Stimulated activated CD8-positive, alpha-beta memory T cell treated with anti-CD3 and anti-CD28 coated beads, Interleukin-15, amount 100 ng/mL, for 1 hour (primary cell): ENCODE results near the gene SDK1.

ENCODE experiments used
- DNase-seq: peaks from one replicate; pipeline ENCODE4 v3.0.0-alpha.2; 2020; ENCODE audit warnings: low read depth

Gene SDK1

DNA sequence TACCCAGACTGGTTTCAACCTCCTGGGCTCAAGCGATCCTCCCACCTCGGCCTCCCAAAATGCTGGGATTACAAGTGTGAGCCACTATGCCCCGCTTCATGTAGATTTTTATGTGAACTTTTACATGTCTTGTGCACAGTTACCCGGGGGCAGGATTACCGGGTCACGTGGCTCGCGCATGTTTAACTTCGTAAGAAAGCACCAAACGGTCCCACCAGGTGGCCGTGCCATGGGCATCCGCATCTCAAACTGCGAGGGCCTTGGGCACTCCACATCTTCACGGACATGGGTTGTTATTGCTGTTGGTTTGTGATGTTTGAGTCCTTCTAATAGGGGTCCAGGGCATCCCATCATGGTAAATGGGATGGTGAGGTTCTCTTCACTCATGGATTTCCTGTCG lies 744.4 kb downstream of the SDK1 start:
- no peak for DNase-seq

DNA sequence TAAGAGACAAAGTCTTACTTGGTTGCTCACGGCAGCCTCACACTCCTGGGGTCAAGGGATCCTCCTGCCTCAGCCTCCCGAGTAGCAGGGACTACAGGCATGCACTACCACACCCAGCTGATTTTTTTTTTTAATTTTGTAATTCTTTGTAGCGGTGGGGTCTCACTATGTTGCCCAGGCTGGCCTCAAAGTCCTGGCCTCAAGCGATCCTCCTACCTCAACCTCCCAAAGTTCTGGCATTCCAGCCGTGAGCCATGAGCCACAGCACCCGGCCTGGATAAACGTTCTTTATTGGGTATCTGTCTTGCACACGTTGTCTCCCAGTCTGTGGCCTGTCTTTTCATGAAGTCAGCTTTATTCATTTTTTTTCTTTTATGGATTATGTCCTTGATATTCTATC lies 744.9 kb downstream of the SDK1 start:
- DNase-seq, result no peak

DNA sequence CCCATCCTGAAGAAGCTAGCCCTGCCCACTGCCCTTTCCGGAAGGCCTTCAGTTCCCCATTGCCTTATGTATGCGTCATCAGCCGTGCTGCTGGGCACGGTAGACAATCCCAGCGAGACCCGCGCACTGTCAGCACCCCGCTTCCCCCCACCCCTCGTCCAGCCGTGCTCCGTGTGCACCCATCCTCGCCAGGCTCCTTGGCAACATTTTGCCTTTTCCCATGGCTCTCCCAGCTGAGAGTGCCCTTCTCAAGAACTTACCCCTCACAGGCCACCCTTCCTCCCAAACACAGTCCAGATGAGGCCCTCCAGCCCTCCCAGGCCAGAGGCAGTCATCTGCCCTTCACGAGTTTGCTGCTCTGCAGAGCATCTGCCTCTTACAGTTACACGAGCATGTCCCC lies 747.3 kb downstream of the SDK1 start:
- no peak for DNase-seq

DNA sequence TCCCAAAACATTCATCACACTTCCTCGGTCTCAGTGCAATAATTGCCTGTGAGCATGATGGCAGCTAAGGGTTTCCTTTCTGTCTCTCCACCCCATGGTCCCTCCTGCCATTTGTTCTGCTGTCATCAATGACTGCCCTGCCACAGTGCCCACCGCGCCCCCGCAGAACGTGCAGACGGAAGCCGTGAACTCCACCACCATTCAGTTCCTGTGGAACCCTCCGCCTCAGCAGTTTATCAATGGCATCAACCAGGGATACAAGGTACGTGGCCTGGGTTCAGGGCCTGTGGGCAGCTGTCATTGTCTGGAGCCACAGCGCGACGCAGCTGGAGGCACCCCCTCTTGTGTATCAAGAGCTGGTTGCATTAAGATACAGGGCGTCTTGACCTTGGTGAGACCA lies 748.1 kb downstream of the SDK1 start:
- no peak for DNase-seq

DNA sequence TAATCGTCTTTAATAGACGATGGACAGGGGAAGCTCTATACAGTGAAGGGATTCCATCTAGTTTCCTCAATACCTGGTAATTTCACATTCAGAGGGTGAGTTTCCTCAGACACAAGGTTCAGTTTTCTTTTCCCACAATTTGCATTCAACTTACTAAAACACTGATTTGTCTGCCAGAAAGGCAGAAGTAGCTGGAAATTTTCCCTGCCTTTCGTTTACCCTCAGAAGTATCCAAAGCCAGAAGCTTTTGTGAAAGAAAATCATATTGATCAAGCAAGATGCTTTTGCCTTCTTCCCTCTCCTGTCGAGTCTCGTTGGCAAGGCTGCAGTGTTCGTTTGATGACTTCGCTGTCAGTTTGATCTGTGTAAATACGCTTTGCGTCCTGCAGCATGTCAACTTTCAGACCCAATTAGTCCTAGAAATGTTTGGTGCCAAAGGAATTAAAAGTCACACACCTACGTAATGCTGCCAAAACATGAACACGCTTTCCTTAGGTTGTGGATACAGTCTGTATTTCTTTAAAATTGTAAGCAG lies 749.1 kb downstream of the SDK1 start:
- DNase-seq, result no peak

DNA sequence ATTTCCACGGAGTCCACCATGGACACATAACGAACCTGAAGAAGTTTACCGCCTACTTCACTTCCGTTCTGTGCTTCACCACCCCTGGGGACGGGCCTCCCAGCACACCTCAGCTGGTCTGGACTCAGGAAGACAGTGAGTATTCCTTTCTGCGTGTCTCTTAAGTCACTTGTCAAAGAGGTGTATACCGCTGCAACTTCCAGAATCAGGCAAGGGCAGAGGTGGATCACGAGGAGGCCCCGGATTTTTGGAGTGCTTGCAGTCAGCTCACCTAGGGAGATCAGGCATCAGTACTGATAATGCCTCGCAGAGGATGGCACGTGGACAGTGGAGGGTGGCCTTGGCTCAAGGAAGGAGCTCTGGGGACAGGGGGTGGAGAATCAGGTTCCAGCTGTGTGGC lies 750.6 kb downstream of the SDK1 start:
- no peak for DNase-seq

DNA sequence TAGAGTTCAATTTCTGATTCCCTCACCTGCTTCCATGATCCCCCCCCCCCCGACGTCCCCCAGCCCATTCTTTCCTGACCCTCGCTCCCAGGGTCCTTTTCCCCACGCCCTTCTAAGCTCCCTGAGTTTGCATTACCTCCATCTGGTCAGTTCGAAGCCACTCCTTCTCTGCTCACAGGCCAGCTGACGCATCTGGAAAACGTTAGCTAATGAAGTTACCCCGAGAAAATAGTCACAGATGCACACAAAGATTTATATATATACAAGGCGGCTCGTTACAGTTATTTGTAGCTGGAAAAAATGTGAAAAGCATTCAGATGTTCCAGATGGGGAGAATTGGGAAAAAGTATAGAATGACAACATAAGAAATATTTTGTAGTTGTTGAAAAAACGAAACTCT lies 751.1 kb downstream of the SDK1 start:
- DNase-seq, result no peak

DNA sequence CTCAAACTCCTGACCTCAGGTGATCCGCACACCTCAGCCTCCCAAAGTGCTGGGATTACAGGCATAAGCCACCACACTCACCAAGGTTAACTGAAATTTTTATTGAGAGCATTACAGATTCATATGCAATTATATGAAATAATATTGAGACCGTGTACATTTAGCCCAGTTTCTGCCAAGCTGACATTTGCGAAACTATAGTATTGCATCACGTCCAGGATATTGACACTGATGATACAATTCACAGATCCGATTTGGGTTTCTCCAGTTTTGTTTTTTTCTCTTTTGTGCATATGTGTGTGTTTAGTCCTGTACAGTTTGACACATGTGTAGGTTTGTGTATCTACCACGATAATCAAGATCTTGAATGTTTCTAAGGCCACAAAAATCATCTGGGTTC lies 753.1 kb downstream of the SDK1 start:
- DNase-seq, result no peak

DNA sequence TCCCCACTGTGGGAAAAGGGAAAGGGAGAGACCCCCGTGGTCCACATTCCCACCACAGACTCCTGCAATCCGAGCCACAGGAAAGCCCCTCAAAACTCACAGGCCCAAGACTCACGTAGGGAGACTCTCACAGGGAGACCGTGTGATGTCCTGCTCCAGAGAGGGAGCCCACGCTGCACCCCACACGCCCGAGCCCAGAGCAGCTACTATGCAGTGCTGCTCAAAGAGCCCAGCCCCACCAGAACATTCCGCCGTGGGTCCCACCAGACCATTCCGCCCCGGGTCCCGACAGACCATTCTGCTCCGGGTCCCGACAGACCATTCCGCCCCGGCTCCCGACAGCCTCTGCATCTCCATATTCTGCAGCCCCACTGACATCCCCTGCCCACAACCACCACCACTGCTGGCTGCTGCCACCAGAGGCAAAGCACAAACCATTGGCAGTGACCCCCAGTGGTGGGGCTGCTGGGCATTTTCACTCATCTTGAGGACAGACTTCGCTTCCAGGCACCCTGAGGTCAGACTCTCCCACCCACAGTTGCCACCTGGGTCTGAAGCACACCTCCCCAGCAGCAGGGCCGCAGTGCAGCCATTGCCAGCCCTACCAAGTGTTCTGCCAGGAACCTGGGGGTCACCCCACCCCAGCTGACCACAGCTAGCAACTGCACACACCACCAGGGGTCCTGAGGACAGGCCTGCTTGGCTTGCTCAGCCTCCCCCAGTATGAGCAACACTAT lies 755.7 kb downstream of the SDK1 start:
- DNase-seq, result no peak

DNA sequence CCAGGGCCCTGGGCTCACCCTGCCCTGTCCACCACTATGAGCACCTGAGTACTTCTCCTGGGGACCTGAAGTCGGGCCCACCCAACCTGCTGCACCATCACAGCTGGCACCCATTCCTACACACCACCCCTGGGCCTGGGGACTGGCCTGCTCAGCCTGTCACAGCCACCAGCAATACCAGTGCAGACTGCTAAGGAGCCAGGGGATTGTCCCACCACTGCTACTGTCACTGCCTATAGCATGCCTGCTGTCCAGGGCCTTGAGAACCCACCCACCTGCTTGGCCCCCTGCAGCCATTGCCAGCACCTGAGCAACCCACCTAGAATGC lies 756.2 kb downstream of the SDK1 start:
- DNase-seq, result no peak

DNA sequence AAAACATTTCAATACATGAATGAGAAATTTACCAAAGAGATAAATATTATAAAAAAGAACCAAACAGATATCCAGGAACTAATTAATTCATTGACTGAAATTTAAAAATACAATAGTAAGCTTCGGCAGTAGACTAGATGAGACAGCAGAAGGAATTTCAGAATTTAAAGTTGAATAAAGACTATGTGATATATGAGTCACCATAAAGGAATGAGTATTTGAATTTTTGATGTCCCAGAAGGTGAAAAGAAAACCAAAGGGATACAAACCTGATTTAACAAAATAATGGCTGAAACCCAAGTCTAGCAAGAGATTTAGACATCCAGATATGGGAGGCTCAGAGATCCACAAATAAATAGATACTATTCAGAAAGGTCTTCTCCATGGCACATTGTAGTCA lies 757.1 kb downstream of the SDK1 start:
- DNase-seq, result no peak

DNA sequence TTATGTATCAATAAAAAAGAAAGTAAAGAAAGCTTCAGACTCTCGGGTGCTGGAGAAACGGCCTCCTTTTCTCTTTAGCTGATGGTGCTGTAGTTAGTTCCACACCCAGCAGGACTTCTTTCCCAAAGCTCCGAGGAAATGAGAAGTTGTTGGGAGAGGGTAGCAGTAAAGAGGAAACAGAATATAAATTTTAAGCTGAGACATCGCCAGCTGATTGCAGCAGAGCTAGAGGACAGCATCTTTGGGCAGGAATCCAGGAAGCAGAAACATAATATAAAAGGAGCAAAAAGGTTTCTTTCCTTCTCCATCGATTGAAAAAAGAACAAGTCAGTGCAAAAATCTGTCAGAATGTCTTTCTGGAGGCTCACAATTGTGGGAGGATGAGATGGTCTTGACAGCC lies 764.1 kb downstream of the SDK1 start:
- DNase-seq, result no peak

DNA sequence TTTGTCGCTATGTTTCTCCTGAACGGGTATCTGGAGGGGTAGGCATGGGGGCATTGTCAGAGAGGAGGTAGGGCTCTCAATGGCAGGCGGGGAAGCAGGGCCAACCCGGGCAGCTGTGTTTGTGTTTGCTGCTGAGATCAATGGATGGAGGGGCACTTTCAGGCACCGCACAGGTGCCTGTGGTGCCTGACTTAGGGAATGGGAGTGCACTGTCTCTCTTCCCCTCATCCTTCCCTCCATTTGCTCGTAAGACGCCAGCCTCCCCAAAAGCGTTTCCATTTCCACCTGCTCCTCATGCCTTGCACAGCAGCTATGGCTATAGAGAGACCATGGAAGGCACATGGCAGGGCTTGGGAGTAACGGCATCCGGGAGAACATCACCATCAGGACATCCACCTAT lies 765.2 kb downstream of the SDK1 start:
- DNase-seq, result no peak

DNA sequence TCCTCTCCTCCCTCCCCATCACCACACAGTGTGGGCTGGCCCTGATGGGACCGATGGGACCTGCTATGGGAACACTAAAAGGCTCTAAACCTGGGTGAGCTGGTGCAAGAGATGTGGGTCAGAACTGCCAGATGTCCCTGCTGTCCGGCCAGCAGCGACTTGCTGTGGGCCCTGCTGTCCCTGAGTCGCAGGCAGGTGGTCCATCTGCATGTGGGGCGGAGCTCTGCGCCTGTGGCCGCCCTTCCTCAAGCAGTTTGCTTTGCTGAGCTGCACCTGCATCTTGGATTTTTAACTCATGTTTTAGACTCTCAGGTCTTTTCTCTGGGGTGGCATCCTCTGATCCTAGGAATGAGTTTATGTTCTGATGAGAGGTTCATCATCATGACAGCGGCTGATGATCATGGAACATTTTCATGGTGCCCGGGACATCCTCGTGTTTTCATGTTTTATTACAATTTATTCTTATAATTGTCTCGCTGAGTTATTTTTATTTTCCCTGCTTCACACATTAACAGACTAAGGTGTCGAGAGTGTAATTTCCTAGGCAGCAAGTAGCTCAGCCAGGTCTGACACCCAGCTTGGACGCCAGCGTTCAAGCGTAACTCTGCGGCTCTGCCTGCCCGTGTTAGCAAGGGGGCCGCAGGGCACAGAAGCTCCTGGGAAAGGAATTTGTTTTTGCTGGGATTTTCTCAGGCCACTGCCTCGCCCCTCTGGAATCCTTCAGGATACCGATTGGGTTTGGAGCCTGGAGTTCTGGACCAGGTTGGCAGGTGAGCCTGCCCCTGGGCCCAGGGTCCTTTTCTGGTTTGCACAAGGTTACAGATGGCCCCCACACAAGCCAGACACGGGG lies 765.8 kb downstream of the SDK1 start:
- no peak for DNase-seq

DNA sequence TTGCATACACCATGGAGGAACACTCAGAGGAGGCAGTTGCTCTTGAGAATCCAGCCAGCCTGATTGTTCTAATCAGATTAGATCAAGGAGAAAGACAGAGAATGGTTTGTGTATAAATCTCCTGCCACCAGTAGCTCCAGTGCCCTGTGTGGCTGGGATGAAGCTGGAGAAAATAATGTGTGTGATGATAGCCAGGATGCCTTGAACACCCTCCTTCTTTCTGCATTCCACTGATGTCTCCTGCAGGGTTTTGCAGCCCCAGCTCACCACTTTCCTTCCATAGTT lies 766.4 kb downstream of the SDK1 start:
- no peak for DNase-seq

DNA sequence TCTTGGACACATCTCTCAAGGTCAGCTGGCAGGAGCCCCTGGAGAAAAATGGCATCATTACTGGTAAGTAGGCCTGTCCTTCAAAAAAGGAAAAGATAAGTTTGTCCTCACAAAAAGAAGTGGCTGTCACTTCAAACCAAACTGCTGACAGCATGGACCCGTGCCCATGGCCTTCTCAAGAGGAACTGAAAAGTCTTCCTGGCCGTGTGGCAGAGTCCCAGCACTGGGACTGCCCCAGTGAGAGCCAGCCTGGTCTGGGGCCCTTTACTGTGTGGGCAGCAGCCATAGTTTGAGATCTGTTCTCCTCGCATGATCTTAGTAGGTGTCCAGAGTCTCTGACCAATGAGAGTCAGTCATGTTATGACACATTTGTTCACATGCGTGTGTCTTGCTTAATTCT lies 766.8 kb downstream of the SDK1 start:
- no peak for DNase-seq

DNA sequence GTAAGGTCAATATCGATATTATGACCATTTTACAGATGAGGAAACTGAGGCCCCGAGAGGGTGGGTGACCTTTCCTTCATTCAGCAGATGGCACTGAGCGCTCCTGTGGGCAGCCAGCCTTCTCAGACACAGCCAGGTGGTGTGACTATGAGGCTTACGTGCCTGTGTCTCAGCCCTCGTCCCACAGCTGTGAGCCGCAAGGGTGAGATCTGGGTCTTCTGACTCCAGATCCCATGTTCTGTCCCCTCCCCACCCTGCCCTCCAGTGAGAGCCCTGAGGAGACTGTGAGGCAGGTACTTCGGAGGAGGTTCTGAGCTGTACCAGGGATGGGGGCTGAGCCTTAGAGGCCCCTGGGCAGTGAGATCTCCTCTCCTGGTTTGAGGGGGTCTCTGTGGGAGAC lies 767.2 kb downstream of the SDK1 start:
- no peak for DNase-seq

DNA sequence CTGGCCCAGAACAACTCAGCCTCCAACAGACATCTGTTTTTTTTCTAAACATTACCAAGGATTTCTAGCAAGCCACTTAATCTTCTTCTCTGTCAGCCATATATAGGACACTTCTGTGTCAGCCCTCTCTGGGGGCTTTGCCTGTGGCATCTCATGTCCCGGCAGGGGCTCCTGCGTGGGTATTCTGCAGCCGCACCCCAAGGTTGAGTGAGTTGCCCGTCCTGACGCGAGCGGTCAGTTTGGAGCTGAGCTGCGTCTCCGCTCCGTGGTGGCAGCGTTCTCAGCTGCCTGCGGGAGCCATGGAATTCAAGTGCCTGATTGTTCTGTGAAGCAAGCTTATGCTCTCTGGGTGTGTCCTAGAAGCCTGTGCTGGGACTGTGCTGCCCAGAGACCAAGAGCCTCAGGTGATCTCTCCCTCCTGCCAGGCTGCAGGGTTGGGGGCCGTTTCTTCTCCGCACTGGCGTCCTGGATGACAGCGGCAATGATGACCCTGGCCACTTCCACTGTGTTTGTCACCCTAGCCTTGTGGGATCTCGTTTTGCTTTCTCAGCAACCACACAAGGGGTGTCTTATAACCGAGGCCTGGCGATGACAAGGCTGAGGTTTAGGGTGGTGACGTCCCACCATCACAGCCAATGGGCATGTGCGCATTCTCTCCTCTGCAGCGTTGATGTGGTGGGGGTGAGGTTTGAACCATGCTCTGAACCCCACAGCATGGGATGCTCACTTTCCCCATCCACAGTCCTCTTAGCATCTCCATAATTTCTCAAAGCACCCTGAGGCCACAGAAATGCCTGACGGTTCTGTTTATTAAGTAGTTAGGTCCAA lies 768.4 kb downstream of the SDK1 start:
- no peak for DNase-seq

DNA sequence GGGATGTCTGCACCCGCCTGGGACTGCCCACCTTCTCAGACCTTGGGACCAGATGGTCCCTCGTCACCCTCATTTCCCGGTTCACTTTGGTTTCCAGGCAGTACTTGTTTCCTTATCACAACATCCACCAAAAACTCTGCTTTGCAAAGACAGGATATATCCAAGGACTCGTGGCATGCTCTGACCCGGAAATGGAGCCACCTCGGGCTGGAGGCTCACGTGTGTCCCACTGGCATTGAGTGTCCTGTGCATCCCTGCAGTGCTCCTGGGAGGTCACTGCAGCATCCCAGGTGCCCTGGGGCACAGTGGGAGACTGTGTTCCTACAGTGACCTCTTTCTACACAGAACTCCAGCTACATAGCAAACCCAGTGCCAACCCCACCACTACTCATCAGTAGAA lies 769.2 kb downstream of the SDK1 start:
- DNase-seq, result no peak

DNA sequence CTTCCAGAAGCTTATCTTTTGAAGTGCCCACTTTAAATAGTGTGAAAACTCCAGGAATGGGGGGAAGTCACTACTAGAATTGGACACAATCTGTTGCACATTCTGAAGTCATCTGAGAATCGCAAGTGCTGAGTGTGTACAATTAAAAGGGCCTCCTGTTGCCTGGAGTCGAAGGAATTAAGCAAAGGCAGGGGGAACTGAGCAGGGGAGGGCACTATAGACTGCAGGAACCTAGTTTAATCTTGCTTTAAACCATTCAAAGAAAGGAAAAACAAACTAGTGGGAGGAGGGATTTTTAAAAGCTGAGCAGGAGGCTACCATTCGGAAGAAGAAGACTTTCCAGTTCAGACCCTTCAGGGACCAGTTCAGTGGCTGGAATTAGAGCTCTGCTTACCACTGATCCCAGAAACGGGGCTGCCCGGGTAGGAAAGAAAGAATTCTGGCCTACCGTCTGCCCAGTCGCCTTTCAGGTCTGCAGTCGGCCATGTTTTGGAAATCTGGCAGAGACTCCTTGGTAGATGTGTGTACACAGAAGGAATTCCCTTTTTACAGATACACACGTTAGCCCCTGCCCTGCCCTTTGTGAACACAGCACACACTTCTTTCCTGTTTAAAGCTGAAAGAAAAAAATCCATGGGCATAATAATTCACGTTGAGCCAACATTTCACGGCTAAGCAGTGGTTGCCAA lies 770.5 kb downstream of the SDK1 start:
- DNase-seq, result no peak

DNA sequence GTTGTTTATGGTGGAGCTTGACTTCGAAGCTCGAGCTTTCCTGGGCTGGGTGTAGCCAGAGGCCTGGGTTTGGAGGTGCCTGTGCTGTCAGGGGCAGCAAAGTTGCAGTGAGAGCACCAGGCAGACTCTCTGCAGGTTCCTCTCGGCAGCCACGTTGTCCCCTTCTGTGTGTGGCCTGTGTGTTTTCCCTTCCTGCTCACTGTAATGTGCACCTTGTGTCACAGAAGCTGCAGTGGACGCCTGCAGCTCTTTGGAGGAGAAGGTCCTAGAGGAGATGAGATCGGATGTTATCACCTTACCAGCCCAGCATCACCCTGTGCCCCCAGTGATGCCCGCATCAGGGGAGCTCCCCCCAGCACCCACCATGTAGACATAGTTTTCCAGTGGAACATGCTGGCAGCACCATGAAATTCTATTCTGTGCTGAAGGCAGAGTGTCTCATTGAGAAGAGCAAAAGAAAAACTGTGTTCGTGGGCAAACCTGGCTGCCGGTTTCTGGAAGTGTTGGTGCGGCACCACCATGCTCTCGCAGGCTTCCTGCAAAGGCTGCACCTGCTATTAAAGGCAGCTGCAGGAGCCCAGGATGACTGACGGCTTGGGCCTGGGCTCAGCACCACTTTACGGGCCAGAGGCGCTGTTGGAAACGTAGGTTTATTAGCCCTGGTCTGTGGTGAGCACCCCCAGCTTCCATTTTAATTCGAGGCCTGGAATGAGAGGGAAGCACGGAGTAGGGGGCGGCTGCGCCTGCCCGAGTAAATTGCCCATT lies 771.3 kb downstream of the SDK1 start:
- DNase-seq, result no peak

DNA sequence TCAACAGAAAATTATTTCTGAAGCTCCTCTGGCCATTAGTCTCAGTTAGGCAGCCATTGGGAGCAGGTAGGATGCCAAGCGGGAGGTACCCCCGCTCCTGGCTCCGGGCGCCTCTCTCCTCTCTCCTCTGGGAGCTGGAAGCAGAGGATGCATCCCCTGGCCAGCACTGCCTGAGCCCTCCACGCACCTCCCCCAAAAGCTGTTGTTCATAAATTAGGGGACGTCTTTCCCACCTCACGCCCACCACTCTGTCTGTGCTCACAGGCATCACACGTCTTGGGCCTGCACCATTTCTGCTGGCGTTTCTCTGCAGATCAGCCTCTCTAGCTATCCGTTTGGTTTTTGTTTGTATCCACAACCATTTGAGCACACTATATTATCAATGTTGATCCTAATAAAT lies 772.0 kb downstream of the SDK1 start:
- no peak for DNase-seq
